CMK (cell line): Measurements from ENCODE around the gene MC5R.

ENCODE experiments used
- DNase-seq: peaks from one replicate; pipeline ENCODE4 v3.0.0-alpha.2; 2010; ENCODE audit warnings: low read depth

MC5R gene

GRCh38 chr18:13823707-13824395 lies at the start of gene MC5R:
Gene MC5R, plus strand, starts transcription at chr18:13824149. Its CDS starts 1,617 bp downstream, at chr18:13825766.
- no peak for DNase-seq

- DNase-seq = no peak
These were observed 48.9 kb upstream of the MC5R start for GRCh38 chr18:13775058-13775457.

GRCh38 chr18:13791181-13791580 lies 32.8 kb upstream of the MC5R start:
- no peak for DNase-seq

GRCh38 chr18:13793819-13794218 lies 30.1 kb upstream of the MC5R start:
- no peak for DNase-seq

GRCh38 chr18:13796515-13796914 lies 27.4 kb upstream of the MC5R start:
- DNase-seq = no peak

- no peak for DNase-seq
These were observed 26.8 kb upstream of the MC5R start for GRCh38 chr18:13797157-13797611.

- no peak for DNase-seq
These were observed 24.6 kb upstream of the MC5R start for GRCh38 chr18:13799396-13799795.

GRCh38 chr18:13800505-13801259 lies 23.3 kb upstream of the MC5R start:
- DNase-seq = no peak

- DNase-seq = no peak
These were observed 22.7 kb upstream of the MC5R start for GRCh38 chr18:13801260-13801601.

- DNase-seq = no peak
These were observed 19.6 kb upstream of the MC5R start for GRCh38 chr18:13804305-13804704.

GRCh38 chr18:13808294-13809042 lies 15.5 kb upstream of the MC5R start:
- DNase-seq = no peak

GRCh38 chr18:13809043-13809430 lies 14.9 kb upstream of the MC5R start:
- no peak for DNase-seq

- DNase-seq = no peak
These were observed 14.3 kb upstream of the MC5R start for GRCh38 chr18:13809531-13810255.

GRCh38 chr18:13810950-13811485 lies 12.9 kb upstream of the MC5R start:
- no peak for DNase-seq

GRCh38 chr18:13811993-13812392 lies 12.0 kb upstream of the MC5R start:
- DNase-seq = no peak

- no peak for DNase-seq
These were observed 10.6 kb upstream of the MC5R start for GRCh38 chr18:13813271-13813849.

GRCh38 chr18:13826209-13826608 lies 2.3 kb downstream of the MC5R start:
- DNase-seq = no peak

- no peak for DNase-seq
These were observed 8.0 kb downstream of the MC5R start for GRCh38 chr18:13831864-13832508.

- no peak for DNase-seq
These were observed 10.6 kb downstream of the MC5R start for GRCh38 chr18:13834496-13835015.

- DNase-seq = no peak
These were observed 11.3 kb downstream of the MC5R start for GRCh38 chr18:13835202-13835601.

- no peak for DNase-seq
These were observed 12.6 kb downstream of the MC5R start for GRCh38 chr18:13836559-13836958.
